LNCaP clone FGC (cell line): Measurements from ENCODE around the gene NOL9.

Experiments used
- DNase-seq: peaks from one replicate; pipeline ENCODE4 v3.0.0-alpha.2; 2011; ENCODE audit warnings: low read depth
- H3K4me3 ChIP-seq: 2 replicates; pipeline ENCODE4 v1.5.1; 2011; ENCODE audit warnings: mild to moderate bottlenecking, low read depth, low read length, control low read depth
- TF ChIP-seq, protein P1 (sequence below): IDR thresholded peaks from 2 replicates; pipeline ENCODE4 v1.5.1; 2012; ENCODE audit warnings: mild to moderate bottlenecking; ENCODE audit not compliant: control insufficient read depth, insufficient read depth; ENCODE audit errors: extremely low read depth

Gene NOL9

DNA sequence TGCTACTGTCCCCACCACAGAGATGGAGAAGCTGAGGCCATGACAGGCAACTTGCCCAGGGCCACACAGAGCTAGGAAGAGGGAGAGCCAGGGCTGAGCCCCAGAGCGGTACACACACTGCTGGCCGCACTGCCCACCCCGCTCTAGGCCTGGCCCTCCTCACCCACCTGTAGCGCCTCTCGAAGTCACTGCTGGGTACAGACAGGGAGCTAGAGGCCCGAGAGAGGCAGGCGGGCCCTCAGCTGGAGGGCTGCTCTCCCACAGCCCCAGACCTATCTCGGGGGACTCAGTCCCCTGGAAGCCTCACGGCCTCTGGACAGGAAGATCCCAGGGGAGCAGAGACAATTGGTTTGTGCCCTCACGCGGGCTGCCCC lies 45.5 kb downstream of the NOL9 start:
- no peak overlapping the region for H3K4me3 ChIP-seq
- TF ChIP-seq, protein P1, sequence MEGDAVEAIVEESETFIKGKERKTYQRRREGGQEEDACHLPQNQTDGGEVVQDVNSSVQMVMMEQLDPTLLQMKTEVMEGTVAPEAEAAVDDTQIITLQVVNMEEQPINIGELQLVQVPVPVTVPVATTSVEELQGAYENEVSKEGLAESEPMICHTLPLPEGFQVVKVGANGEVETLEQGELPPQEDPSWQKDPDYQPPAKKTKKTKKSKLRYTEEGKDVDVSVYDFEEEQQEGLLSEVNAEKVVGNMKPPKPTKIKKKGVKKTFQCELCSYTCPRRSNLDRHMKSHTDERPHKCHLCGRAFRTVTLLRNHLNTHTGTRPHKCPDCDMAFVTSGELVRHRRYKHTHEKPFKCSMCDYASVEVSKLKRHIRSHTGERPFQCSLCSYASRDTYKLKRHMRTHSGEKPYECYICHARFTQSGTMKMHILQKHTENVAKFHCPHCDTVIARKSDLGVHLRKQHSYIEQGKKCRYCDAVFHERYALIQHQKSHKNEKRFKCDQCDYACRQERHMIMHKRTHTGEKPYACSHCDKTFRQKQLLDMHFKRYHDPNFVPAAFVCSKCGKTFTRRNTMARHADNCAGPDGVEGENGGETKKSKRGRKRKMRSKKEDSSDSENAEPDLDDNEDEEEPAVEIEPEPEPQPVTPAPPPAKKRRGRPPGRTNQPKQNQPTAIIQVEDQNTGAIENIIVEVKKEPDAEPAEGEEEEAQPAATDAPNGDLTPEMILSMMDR = no peak
- DNase-seq = no peak

DNA sequence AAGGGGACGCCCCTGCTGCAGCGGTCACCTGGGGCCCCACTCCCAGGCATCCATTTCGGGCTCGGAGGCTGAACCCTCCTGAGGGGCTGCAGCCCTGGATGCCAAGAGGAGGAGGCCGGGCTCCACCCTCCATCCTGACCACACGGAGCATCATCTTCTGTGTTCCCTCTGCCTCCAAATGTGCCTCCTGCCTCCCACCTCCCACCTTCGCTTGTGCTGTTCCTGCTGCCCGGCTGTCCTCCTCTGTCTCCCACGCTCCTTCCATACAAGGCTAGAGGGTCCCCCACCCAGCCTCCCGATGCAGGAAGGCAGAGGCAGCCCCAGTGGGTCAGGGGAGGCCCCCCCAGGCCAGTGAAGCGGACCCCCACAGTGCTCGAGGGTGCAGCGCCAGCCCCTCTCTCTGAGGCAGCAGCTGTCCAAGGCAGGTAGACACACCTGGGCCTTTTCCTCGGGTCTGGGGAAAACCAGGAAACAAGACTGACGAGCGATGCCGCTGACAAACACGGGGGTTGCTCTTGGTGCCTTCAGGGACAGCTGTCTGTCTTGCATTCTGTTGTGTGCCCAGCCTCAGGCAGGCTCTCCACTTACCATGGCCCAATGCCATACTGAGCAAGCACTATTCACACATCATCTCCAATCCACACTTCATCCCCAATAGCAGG lies 46.0 kb downstream of the NOL9 start:
- TF ChIP-seq, protein P1 = no peak
- no peak for DNase-seq
- H3K4me3 ChIP-seq = no peak overlapping the region

DNA sequence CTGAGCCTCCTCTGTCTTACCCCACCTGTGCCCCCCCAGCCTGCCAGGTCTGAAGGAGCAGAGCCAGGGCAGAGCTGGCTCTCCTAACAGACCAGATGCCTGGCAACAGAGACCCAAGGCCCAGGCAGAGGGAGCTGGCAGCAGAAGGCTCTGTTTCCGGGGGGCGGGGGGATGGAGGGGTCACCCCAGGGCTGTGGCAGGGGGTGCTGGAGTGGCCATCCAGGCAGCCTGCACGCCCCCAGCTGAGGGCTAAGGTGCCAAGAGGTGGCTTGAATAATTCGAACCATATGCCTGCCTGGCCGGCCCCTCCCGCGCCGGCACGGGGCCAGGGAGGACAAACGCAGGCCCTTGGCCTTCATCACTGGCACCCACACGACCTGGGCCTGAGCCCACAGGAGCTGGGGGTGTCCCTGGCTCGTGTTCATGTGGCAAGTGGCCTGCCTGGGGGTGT lies 46.8 kb downstream of the NOL9 start:
- TF ChIP-seq, protein P1 = no peak
- H3K4me3 ChIP-seq = no peak overlapping the region
- DNase-seq = no peak

DNA sequence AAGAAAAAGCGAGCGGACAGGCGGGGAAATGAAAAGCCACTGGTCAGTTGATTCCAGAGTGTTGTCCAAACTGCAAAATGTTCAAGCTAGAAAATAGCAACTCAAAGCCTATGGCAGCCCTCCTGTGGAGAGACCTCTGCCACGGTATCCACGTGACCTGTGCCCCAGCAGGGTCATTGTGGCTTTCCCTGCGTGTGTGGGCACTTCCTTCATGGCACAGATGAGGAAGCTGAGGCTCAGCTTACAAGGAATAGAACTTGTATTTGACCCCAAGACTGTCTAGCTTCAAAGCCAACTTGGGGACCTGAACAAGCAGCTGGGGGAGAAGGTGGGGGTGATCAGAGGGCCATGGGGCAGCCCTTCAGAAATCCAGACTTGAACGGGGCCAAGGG lies 47.3 kb downstream of the NOL9 start:
- TF ChIP-seq, protein P1 = no peak
- DNase-seq = no peak
- H3K4me3 ChIP-seq = no peak overlapping the region

DNA sequence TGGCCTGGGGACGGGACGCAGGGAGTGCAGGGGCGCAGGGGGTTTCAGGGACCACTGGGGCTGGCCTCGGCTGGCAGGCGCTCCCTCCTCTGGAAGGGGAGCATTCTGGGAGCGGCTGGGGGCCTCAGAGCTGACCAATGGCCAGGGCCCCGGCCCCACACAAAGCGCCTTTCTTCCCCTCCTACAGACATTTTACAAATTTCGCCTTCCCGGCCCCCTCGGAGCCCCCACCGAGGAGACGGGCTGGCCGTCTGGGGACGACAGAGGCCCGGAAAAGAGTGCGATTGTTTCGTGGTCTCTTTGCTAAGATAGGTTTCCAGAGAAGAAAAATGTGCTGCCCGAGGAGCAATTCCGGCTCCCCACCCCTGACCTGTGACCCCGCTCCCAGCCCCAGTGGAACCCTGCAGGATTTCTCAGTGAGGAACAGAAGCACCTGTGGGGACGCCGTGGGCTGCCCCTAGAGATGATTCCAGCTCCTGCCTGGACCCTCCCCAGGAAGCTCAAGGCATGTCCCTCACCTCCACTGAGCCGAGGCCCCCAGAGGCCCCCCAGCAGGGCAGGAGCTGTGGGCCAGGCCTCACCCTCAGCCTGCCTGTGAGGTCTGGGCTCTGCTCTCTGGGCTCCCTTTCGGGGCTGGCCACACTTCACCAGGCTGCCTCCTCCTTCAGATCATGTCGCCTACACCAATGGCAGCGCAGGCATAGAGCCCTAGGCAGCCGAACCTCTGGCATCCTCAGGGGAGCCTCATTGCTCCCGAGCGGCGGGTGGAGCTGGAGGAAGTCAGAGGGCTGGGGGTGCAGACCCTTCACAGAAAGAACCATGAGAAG lies 47.9 kb downstream of the NOL9 start:
- no peak overlapping the region for H3K4me3 ChIP-seq
- DNase-seq = no peak
- TF ChIP-seq, protein P1 = no peak

DNA sequence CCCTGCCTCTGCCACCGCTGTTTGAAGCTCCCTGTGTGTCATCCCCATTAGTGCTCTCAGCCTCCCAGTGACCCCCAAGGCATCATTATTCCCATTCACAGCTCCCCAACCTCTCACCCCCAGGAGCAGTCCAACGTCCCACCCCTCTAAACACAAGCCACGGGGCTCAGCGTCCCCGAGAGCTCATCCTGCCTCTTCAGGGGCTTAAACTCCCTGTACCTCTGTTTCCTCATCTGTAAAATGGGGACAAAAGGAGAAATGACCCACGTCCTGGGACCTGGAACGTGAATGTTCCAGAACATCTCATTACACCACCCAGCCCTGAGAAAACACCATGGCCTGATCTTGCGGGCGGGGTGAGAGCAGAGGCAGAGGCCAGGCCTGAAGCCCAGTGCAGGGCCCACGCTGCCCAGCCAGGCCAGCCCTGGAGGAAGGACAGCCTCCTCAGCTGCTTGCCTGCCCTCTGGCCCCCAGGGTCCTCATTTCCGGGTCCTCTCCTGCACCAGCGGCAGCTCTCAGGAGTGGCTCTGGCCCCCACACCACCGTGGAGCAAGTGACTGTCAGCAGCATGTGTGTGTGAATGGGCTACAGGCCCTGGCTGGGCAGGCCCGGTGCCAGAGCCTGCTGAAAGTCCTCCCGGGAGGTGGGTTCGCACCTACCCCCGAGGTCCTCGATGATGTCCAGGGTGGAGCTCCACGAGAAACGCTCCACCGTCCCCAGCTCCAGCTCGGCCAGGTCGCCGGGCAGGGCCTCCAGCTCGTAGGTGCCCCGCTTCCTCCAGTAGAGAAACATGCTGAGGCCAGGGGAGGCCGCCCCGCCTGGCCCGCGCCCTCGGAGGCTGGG lies 48.7 kb downstream of the NOL9 start:
- no peak overlapping the region for H3K4me3 ChIP-seq
- TF ChIP-seq, protein P1 = no peak
- no peak for DNase-seq
